PC-3 (cell line): ENCODE results near the gene COA6.

Experiments used
- CTCF ChIP-seq: fragments of 300-600 bp; sonication (generic); conservative IDR thresholded peaks from 2 replicates; pipeline ENCODE4 v1.5.1; 2017; ENCODE audit warnings: antibody characterized with exemption, low read depth, mild to moderate bottlenecking, low read length
- EZH2 ChIP-seq: fragments of 300-600 bp; sonication (generic); IDR thresholded peaks from one replicate; pipeline ENCODE4 v1.6.1; 2017; ENCODE audit warnings: antibody characterized with exemption, mild to moderate bottlenecking, low read length; ENCODE audit not compliant: unreplicated experiment
- EZH2phosphoT487 ChIP-seq: fragments of 300-600 bp; sonication (generic); IDR thresholded peaks from 2 replicates; pipeline ENCODE4 v1.6.1; 2018; ENCODE audit warnings: mild to moderate bottlenecking, antibody characterized with exemption, low read length, borderline replicate concordance

DNA sequence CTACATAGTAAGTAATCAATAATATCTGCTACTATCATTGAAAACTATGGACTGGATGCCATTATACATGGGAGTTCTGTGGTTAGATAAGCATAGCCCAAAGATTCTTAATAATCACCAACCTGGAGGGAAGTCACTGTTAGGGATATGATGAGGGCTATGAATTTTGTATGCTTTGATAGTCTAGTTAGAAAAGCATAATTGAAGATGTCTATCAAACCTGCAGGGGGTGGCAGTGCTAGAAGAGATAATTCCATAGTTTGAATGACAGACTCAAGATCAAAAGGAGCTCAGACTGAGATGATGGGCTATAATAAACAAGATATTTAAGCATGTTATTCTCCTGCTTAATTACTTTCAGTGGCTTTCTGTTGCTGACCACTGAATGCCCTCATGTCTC, 15.4 kb upstream of the COA6 start:
- no peak for TF ChIP-seq CTCF
- no peak for TF ChIP-seq EZH2
- TF ChIP-seq EZH2phosphoT487, result no peak
